Measurements from ENCODE around the gene AKIRIN2. TPM values are rescaled to one million over a fixed set of nuclear protein-coding genes. Genes with fewer than 3 reads are reported as not detected.
"Not testable (repeated sequence)": the region's sequence is repeated elsewhere in the genome, so short reads cannot be mapped to it uniquely, and the experiment has no call there.

Gene AKIRIN2
- polyA plus RNA-seq, 3 donors: 102 to 145 (median 118) TPM

- peaks cover 18% of the 10 kb centered on the region for H3K4me1 Mint-ChIP-seq
- H3K27me3 Mint-ChIP-seq (ENCODE audit: low read depth in 3 of 3): no peaks in the 10 kb centered on the region
- H3K9me3 Mint-ChIP-seq: peaks cover 0 to 4% (median 0%) of the 10 kb centered on the region in 7 donors
- H3K9ac ChIP-seq (ENCODE audit: insufficient read depth, low read length, poor library complexity, severe bottlenecking): no peak overlapping the region
- H3K36me3 ChIP-seq (replicated peaks in 1 of 2; ENCODE audit: control insufficient read depth in 1 of 2, insufficient read depth in 2 of 2, low read length in 2 of 2): no peaks in the 10 kb centered on the region
- no peak for DNase-seq
- H2AFZ ChIP-seq (ENCODE audit: insufficient read depth, low read depth, low read length, poor library complexity, severe bottlenecking): no peak overlapping the region
- H3K9me3 ChIP-seq (replicated peaks in 1 of 2; ENCODE audit: control insufficient read depth in 1 of 2, insufficient read depth in 1 of 2, low read length in 2 of 2): no peaks in the 10 kb centered on the region
- H3K79me2 ChIP-seq (ENCODE audit: insufficient read depth, low read length): peaks cover 18% of the 10 kb centered on the region
- H4K20me1 ChIP-seq (ENCODE audit: insufficient read depth, low read length): peaks cover 17% of the 10 kb centered on the region
- no peak overlapping the region for H3K4me3 Mint-ChIP-seq
- no peak overlapping the region for H3K27ac ChIP-seq (ENCODE audit: low read depth in 1 of 2, low read length in 2 of 2)
- peaks cover 9 to 11% of the 10 kb centered on the region in 2 donors for H3K4me1 ChIP-seq (ENCODE audit: control insufficient read depth in 1 of 2, insufficient read depth in 2 of 2, low read length in 2 of 2)
- no peaks in the 10 kb centered on the region for H3K27me3 ChIP-seq (ENCODE audit: control insufficient read depth in 2 of 2, insufficient read depth in 2 of 2, low read length in 2 of 2)
- H3K36me3 Mint-ChIP-seq: peaks cover 4 to 8% of the 10 kb centered on the region in 2 donors
- H3K27ac Mint-ChIP-seq: peak overlapping the region in 4 of 7 donors; percentile 32 to 66 (median 57)
- intact Hi-C loops (cut with micrococcal nuclease): no loop called here
- no peak overlapping the region for H3K4me2 ChIP-seq (replicated peaks; ENCODE audit: extremely low read depth, low read length, poor library complexity, severe bottlenecking)
- 100% methylated on average over 1 of the region's 4 CpGs for WGBS (ENCODE audit: insufficient coverage)
- H3K4me3 ChIP-seq (replicated peaks in 1 of 3; ENCODE audit: low read depth in 2 of 3, low read length in 3 of 3): no peak overlapping the region
- TF ChIP-seq CTCF (IDR thresholded peaks at IDR 0.05): no peak
Measured at GRCh38 chr6:87705070-87705691, 3.1 kb upstream of the AKIRIN2 start.

- not testable (repeated sequence) for H3K9me3 ChIP-seq (replicated peaks in 1 of 2; ENCODE audit: control insufficient read depth in 1 of 2, insufficient read depth in 1 of 2, low read length in 2 of 2); H3K36me3 ChIP-seq (replicated peaks in 1 of 2; ENCODE audit: control insufficient read depth in 1 of 2, insufficient read depth in 2 of 2, low read length in 2 of 2); H3K9me3 Mint-ChIP-seq; H3K27me3 Mint-ChIP-seq (ENCODE audit: low read depth in 3 of 3); H3K27me3 ChIP-seq (ENCODE audit: control insufficient read depth in 2 of 2, insufficient read depth in 2 of 2, low read length in 2 of 2)
- intact Hi-C loops (cut with micrococcal nuclease): loop anchor here in 1 of 2 donors (2.0 to 5.0 kb wide), 2 partner anchors 16 to 54 kb away; no protein-coding TSS in a partner anchor
- H4K20me1 ChIP-seq (ENCODE audit: insufficient read depth, low read length): peaks cover 37% of the 10 kb centered on the region
- H3K36me3 Mint-ChIP-seq: peaks cover 10 to 16% of the 10 kb centered on the region in 2 donors
- H3K79me2 ChIP-seq (ENCODE audit: insufficient read depth, low read length): peaks cover 40% of the 10 kb centered on the region
- peak overlapping the region; percentile 93 to 99 for H3K27ac ChIP-seq (ENCODE audit: low read depth in 1 of 2, low read length in 2 of 2)
- peak overlapping the region; percentile 88 for H3K4me2 ChIP-seq (replicated peaks; ENCODE audit: extremely low read depth, low read length, poor library complexity, severe bottlenecking)
- H3K9ac ChIP-seq (ENCODE audit: insufficient read depth, low read length, poor library complexity, severe bottlenecking): peak overlapping the region; percentile 100
- DNase-seq: peak in 1 of 3 donors; percentile 17
- H3K4me3 Mint-ChIP-seq: peak overlapping the region; percentile 97 to 99
- H3K4me1 Mint-ChIP-seq: peaks cover 17% of the 10 kb centered on the region
- peak overlapping the region; percentile 71 to 100 (median 85) for H3K4me3 ChIP-seq (replicated peaks in 1 of 3; ENCODE audit: low read depth in 2 of 3, low read length in 3 of 3)
- WGBS (ENCODE audit: insufficient coverage): 92% methylated on average over 11 of the region's 19 CpGs
- peak overlapping the region; percentile 94 to 100 (median 99) for H3K27ac Mint-ChIP-seq
- H3K4me1 ChIP-seq (ENCODE audit: control insufficient read depth in 1 of 2, insufficient read depth in 2 of 2, low read length in 2 of 2): peaks cover 14 to 22% of the 10 kb centered on the region in 2 donors
- peak overlapping the region; percentile 66 for H2AFZ ChIP-seq (ENCODE audit: insufficient read depth, low read depth, low read length, poor library complexity, severe bottlenecking)
Measured at GRCh38 chr6:87703039-87703438, 1.0 kb upstream of the AKIRIN2 start.

Measured in CD14-positive monocyte (primary cell).